HG02610 (cell line): Measurements from ENCODE around the gene TTC39C.

Experiments
- ATAC-seq: cut with Tn5 transposase; IDR thresholded peaks from one replicate; pipeline ENCODE4 v1.9.1; 2021; ENCODE audit warnings: mild to moderate bottlenecking, moderate library complexity; ENCODE audit not compliant: unreplicated experiment

Gene TTC39C

DNA sequence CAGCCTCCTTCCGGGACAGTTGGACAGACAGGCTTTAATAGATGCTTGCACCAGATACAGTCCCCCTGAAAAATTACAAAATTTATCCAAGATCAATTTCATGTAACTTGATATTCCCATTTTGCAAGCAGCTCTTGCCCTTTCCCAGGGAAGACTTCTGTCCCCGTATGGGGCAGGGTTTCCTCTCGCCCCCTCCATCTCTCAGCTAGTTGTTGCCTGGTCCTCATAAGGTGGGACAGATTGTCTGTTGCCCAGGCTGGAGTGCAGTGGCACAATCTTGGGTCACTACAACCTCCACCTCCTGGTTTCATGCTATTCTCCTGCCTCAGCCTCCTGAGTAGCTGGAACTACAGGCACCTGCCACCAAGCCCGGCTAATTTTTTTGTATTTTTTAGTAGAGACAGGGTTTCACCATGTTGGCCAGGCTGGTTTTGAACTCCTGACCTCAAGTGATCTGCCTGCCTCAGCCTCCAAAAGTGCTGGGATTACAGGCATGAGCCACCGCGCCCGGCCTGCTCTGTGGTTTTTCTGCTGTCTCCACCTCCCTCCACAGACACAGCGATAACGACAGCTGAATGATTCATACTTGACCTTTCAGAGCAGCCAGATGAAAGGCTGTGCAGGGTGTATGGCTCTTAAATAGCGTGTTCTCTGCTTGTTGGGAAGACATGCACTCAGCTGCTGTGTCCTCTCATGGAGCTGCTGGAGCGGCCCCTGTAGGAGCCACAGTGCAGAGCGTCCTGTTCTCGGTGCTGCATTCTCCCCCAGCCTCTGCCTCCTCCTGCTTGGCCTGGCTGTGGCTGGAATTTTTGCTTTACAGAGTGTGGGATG is 61.4 kb downstream of the TTC39C start:
- ATAC-seq = peak; percentile 98

- ATAC-seq = no peak
These were observed 62.4 kb downstream of the TTC39C start for GRCh38 chr18:24076950-24077349.

GRCh38 chr18:24078391-24078790 is 63.8 kb downstream of the TTC39C start:
- no peak for ATAC-seq

DNA sequence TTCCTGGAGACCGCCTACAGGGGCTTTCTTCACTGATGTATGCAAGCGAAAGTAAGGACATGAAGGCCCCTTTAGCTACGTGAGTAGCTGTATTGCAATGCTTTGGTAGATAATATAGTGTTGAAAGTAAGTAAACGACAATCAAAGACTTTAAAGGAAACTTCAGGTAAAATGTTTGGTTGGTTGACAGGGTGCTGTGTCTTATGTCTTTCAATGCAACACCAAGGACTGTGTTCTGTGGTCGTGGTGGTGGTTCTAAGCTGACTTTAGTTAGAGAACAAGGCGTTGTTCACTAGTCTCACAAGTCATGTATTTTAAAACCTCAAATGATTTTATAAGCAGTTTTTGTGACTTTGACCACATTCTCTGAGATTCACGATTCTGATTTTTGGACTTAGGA is 66.3 kb downstream of the TTC39C start:
- ATAC-seq = no peak

- no peak for ATAC-seq
These were observed 69.0 kb downstream of the TTC39C start for GRCh38 chr18:24083550-24083949.

- no peak for ATAC-seq
These were observed 71.5 kb downstream of the TTC39C start for GRCh38 chr18:24086082-24086481.

DNA sequence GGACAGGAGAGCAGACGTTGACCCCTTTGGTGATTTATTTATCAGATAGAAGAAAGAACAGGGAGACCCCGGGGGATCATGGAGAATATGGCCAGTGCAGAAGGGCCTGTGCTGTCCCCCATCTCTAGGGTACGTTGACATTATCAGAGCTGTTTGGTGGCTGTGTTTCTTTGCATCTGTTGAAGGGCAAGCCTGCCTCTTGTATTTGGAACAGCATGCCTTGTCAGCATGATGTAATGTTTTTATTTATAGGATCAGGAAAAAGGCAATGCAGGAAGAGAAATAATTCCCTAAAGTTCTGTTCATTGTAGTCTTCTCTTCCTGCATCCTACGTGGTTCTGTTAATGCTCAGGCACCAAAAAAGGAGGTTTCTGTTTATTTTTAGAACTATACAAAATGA is 74.5 kb downstream of the TTC39C start:
- no peak for ATAC-seq

- no peak for ATAC-seq
These were observed 75.2 kb downstream of the TTC39C start for GRCh38 chr18:24089515-24090337.

DNA sequence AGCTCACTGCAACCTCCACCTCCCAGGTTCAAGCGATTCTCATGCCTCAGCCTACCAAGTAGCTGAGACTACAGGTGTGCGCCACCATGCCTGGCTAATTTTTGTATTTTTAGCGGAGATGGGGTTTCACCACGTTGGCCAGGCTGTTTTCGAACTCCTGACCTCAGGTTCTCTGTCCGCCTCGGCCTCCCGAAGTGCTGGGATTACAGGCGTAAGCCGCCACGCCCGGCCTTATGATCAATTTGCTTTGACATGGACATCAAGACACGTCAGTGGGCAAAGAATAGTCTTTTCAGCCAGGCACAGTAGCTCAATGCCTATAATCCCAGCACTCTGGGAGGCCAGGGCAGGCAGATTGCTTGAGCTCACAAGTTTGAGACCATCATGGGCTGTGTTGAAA is 76.3 kb downstream of the TTC39C start:
- no peak for ATAC-seq

DNA sequence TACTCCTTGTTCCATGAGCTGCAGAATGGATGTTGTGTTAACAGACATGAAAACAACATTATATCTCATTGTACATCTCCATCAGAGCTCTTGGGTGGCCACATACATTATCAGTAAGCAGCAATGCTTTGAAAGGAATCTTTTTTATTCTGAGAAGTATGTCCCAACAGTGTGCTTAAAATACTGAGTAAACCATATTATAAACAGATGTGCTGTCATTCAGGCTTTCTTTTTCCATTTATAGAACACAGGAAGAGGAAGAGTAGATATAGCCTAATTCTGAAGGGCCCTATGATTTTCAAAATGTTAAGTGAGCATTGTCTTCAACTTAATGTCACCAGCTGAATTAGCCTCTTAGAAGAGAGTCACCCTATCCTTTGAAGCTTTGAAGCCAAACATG is 80.0 kb downstream of the TTC39C start:
- ATAC-seq = no peak

- ATAC-seq = no peak
These were observed 81.4 kb downstream of the TTC39C start for GRCh38 chr18:24095976-24096375.

DNA sequence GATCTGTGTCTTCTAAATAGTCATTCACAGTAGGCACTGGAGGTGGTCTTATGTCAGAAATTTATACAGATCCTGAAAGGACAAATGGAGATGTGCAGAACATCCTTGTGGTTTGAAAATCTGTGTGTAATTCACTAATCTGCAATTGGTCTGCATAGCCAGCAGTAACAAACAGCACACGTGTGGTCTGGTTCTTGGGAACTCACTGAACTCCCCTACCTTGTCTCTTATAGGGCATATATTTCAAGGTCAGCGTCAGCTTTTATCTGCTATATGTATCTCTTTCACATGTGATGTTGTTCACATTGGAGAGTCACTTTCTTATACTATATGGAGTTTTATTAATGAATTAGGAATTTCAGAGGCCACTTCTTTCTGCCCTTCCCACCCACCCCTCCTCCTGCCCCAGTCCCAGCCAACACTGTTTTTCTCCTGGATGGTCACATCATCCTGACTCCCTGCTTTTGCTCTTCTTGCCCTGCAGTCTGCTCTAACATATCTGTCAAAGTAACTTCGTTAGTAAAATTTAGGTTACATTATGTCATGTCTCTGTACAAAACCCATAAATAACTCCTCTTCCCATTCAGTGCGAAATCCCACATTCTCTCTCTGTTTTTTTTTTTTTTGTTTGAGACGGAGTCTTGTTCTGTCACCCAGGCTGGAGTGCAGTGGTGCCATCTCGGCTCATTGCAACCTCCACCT is 88.9 kb downstream of the TTC39C start:
- ATAC-seq = no peak

DNA sequence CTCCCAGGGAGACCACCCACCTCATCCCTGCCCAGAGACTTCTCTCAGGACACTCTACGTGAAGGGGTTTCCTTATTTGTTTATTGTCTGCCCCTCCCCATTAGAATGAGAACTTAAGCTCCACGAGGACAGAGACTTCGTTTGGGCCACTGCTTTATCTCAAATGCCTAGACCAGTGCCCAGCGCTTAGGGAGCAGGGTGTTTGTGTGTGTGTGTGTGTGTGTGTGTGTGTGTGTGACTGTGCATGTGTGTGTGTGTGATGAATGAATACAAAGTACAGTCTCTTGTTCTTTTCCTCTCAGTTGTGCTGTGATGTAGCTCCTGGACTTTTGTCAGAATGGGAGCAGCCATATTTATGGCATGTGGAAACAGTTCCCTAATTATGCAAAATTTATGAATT is 89.9 kb downstream of the TTC39C start:
- ATAC-seq = no peak

- no peak for ATAC-seq
These were observed 94.1 kb downstream of the TTC39C start for GRCh38 chr18:24108641-24109040.

- ATAC-seq = no peak
These were observed 97.4 kb downstream of the TTC39C start for GRCh38 chr18:24111936-24112335.

DNA sequence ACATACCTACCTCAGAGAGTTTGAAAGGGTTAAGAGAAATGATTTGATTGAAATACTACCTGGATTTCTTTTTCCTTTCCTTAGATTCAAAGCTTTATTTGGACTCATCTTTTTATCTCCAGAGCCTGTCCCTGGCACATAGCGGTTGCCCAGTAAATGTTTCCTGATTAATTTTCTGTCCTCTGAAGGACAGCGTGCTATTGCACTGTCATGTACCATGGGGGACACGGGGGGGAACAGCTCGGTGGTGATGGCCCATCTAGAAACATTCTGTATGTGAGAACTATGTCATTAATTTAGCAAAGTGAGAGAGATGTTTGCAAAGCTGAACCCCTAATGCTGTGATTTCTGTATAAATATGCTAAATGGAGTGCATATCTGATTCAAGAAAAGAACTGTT is 97.9 kb downstream of the TTC39C start:
- ATAC-seq = no peak

- no peak for ATAC-seq
These were observed 98.5 kb downstream of the TTC39C start for GRCh38 chr18:24112874-24113615.

GRCh38 chr18:24114924-24115549 is 100.5 kb downstream of the TTC39C start:
- ATAC-seq = no peak

DNA sequence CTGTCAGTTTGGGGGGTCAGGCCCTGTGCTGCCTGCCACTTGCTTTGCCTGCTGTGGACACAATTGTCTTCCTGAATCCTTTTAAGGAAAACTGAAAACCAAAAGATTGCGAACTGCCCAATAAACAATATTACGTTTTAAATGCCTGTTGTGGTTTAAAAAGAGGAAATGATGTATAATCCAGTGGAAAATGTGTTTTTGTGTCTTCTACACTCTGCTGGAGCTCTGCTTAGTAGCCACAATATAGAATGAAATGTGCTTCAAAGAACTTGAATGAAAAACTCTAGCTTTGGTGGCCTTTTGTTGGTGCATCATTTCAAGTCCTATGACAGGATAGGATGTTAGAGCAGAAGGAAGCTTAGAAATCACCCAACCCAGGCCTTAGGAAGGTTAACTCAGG is 101.1 kb downstream of the TTC39C start:
- ATAC-seq = no peak
